HEK293 (cell line): ENCODE results near the gene DCLK1.
A peak's percentile ranks its signal among the peaks of the same experiment; 100 is the strongest.

Source experiments
- FEZF1 ChIP-seq: fragments of 450-650 bp; formaldehyde crosslinking; IDR thresholded peaks from 2 replicates; pipeline ENCODE4 v1.5.1; 2016; ENCODE audit warnings: missing biosample characterization, missing genetic modification characterization
- GFI1B ChIP-seq: fragments of 450-650 bp; formaldehyde crosslinking; IDR thresholded peaks from 2 replicates; pipeline ENCODE4 v1.5.1; 2016; ENCODE audit warnings: missing biosample characterization, missing genetic modification characterization
- HOXD13 ChIP-seq: sonication (generic); formaldehyde crosslinking; IDR thresholded peaks from 2 replicates; pipeline ENCODE4 v1.8.0; 2022; ENCODE audit warnings: missing genetic modification reagents, borderline replicate concordance
- KLF7 ChIP-seq: fragments of 450-650 bp; formaldehyde crosslinking; IDR thresholded peaks from 2 replicates; pipeline ENCODE4 v1.5.1; 2016; ENCODE audit warnings: missing biosample characterization, missing genetic modification characterization, borderline replicate concordance
- KLF9 ChIP-seq: fragments of 450-650 bp; formaldehyde crosslinking; IDR thresholded peaks from 2 replicates; pipeline ENCODE4 v1.5.1; 2016; ENCODE audit warnings: missing biosample characterization, missing genetic modification characterization, low read depth
- PRDM6 ChIP-seq: fragments of 450-650 bp; formaldehyde crosslinking; IDR thresholded peaks from 2 replicates; pipeline ENCODE4 v1.5.1; 2017; ENCODE audit warnings: missing biosample characterization, missing genetic modification characterization
- RBAK ChIP-seq: fragments of 450-650 bp; formaldehyde crosslinking; IDR thresholded peaks from 2 replicates; pipeline ENCODE4 v1.5.1; 2016; ENCODE audit warnings: missing biosample characterization, missing genetic modification characterization
- REPIN1 ChIP-seq: fragments of 450-650 bp; formaldehyde crosslinking; IDR thresholded peaks from 2 replicates; pipeline ENCODE4 v1.5.1; 2017; ENCODE audit warnings: missing biosample characterization, missing genetic modification characterization, low read depth
- SCRT2 ChIP-seq: fragments of 450-650 bp; formaldehyde crosslinking; IDR thresholded peaks from 2 replicates; pipeline ENCODE4 v1.5.1; 2016; ENCODE audit warnings: missing biosample characterization, missing genetic modification characterization
- YY1 ChIP-seq: fragments of 450-650 bp; formaldehyde crosslinking; IDR thresholded peaks from 2 replicates; pipeline ENCODE4 v1.5.1; 2018; ENCODE audit warnings: missing biosample characterization, missing genetic modification characterization
- ZBTB10 ChIP-seq: fragments of 450-650 bp; formaldehyde crosslinking; IDR thresholded peaks from 2 replicates; pipeline ENCODE4 v1.5.1; 2016; ENCODE audit warnings: missing biosample characterization, missing genetic modification characterization
- ZFHX2 ChIP-seq: fragments of 450-650 bp; formaldehyde crosslinking; conservative IDR thresholded peaks from 2 replicates; pipeline ENCODE4 v1.5.1; 2016; ENCODE audit warnings: missing biosample characterization, missing genetic modification characterization
- ZFP41 ChIP-seq: fragments of 450-650 bp; formaldehyde crosslinking; IDR thresholded peaks from 2 replicates; pipeline ENCODE4 v1.5.1; 2016; ENCODE audit warnings: missing biosample characterization, missing genetic modification characterization, borderline replicate concordance
- ZNF121 ChIP-seq: fragments of 450-650 bp; formaldehyde crosslinking; IDR thresholded peaks from 2 replicates; pipeline ENCODE4 v1.5.1; 2016; ENCODE audit warnings: missing biosample characterization, missing genetic modification characterization
- ZNF138 ChIP-seq: fragments of 450-650 bp; formaldehyde crosslinking; IDR thresholded peaks from 2 replicates; pipeline ENCODE4 v1.5.1; 2016; ENCODE audit warnings: missing biosample characterization, missing genetic modification characterization, borderline replicate concordance
- ZNF16 ChIP-seq: fragments of 450-650 bp; formaldehyde crosslinking; IDR thresholded peaks from 2 replicates; pipeline ENCODE4 v1.5.1; 2016; ENCODE audit warnings: low read depth, missing biosample characterization, missing genetic modification characterization
- ZNF184 ChIP-seq: fragments of 450-650 bp; IDR thresholded peaks from 2 replicates; pipeline ENCODE4 v1.5.1; 2018; ENCODE audit warnings: missing biosample characterization, mild to moderate bottlenecking, missing genetic modification characterization
- ZNF211 ChIP-seq: fragments of 450-650 bp; formaldehyde crosslinking; IDR thresholded peaks from 2 replicates; pipeline ENCODE4 v1.5.1; 2016; ENCODE audit warnings: low read depth, missing biosample characterization, missing genetic modification characterization
- ZNF248 ChIP-seq: fragments of 450-650 bp; formaldehyde crosslinking; IDR thresholded peaks from 2 replicates; pipeline ENCODE4 v1.5.1; 2017; ENCODE audit warnings: missing biosample characterization, missing genetic modification characterization
- ZNF37A ChIP-seq: fragments of 450-650 bp; IDR thresholded peaks from 2 replicates; pipeline ENCODE4 v1.5.1; 2018; ENCODE audit warnings: missing biosample characterization, missing genetic modification characterization
- ZNF426 ChIP-seq: fragments of 450-650 bp; formaldehyde crosslinking; IDR thresholded peaks from 2 replicates; pipeline ENCODE4 v1.5.1; 2017; ENCODE audit warnings: missing biosample characterization, missing genetic modification characterization, mild to moderate bottlenecking, inconsistent platforms, moderate library complexity
- ZNF561 ChIP-seq: fragments of 450-650 bp; IDR thresholded peaks from 2 replicates; pipeline ENCODE4 v1.5.1; 2018; ENCODE audit warnings: missing biosample characterization, missing genetic modification characterization, borderline replicate concordance
- ZNF571 ChIP-seq: fragments of 450-650 bp; formaldehyde crosslinking; IDR thresholded peaks from 2 replicates; pipeline ENCODE4 v1.5.0; 2017; ENCODE audit warnings: missing biosample characterization, missing genetic modification characterization
- ZNF639 ChIP-seq: fragments of 450-650 bp; formaldehyde crosslinking; IDR thresholded peaks from 2 replicates; pipeline ENCODE4 v1.5.1; 2016; ENCODE audit warnings: missing biosample characterization, missing genetic modification characterization
- ZNF654 ChIP-seq: fragments of 450-650 bp; formaldehyde crosslinking; IDR thresholded peaks from 2 replicates; pipeline ENCODE4 v1.5.1; 2016; ENCODE audit warnings: low read depth, missing biosample characterization, missing genetic modification characterization
- ZNF677 ChIP-seq: fragments of 450-650 bp; IDR thresholded peaks from 2 replicates; pipeline ENCODE4 v1.5.0; 2018; ENCODE audit warnings: missing biosample characterization, mild to moderate bottlenecking, missing genetic modification characterization, moderate library complexity
- ZNF792 ChIP-seq: fragments of 450-650 bp; formaldehyde crosslinking; IDR thresholded peaks from 2 replicates; pipeline ENCODE4 v1.5.1; 2016; ENCODE audit warnings: missing biosample characterization, missing genetic modification characterization
- ZSCAN16 ChIP-seq: fragments of 450-650 bp; formaldehyde crosslinking; IDR thresholded peaks from 2 replicates; pipeline ENCODE4 v1.5.1; 2016; ENCODE audit warnings: missing biosample characterization, missing genetic modification characterization
- TF ChIP-seq, protein P1 (sequence below): fragments of 450-650 bp; IDR thresholded peaks from 2 replicates; pipeline ENCODE4 v1.5.1; 2018; ENCODE audit warnings: missing biosample characterization, mild to moderate bottlenecking, missing genetic modification characterization
- TF ChIP-seq, protein P2 (sequence below): fragments of 450-650 bp; IDR thresholded peaks from 2 replicates; pipeline ENCODE4 v1.5.1; 2018; ENCODE audit warnings: missing biosample characterization, missing genetic modification characterization
- TF ChIP-seq, protein P3 (sequence below): fragments of 450-650 bp; formaldehyde crosslinking; IDR thresholded peaks from 2 replicates; pipeline ENCODE4 v1.5.1; 2017; ENCODE audit warnings: missing biosample characterization, missing genetic modification characterization

The DCLK1 gene

DNA sequence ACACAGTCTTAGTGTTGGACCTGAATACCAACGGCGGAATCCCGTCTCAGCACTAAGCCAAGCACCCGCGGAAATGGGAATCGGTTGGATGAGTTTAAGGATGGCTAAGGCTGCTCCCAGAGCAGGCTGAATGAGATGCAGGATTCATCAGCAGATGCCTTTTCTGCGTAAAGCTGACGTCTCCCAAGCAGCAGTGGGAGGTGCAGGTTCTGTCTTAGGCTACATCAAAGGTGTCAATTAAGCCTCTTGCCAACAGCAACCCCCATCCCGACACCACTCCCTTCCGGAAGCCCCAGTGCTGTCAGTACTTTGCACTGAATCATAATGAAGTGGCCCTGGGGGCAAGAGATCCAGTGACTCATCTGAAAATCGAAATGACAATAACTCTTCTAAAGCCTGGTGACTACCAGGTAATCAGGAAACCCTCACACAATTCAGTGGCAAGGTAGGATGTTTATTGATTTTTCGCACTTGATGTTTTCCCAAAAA, 275.6 kb downstream of the DCLK1 start (continued):
- TF ChIP-seq, protein P1, sequence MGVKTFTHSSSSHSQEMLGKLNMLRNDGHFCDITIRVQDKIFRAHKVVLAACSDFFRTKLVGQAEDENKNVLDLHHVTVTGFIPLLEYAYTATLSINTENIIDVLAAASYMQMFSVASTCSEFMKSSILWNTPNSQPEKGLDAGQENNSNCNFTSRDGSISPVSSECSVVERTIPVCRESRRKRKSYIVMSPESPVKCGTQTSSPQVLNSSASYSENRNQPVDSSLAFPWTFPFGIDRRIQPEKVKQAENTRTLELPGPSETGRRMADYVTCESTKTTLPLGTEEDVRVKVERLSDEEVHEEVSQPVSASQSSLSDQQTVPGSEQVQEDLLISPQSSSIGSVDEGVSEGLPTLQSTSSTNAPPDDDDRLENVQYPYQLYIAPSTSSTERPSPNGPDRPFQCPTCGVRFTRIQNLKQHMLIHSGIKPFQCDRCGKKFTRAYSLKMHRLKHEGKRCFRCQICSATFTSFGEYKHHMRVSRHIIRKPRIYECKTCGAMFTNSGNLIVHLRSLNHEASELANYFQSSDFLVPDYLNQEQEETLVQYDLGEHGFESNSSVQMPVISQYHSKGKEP (tag by site-specific recombination) = no peak
- TF ChIP-seq ZFHX2 = 0 out of 2 replicates have a peak, but pooled peaks have one; percentile 20
- TF ChIP-seq ZFP41 (tag by site-specific recombination) = no peak
- TF ChIP-seq ZBTB10 (tag by site-specific recombination) = no peak
- TF ChIP-seq, protein P2, sequence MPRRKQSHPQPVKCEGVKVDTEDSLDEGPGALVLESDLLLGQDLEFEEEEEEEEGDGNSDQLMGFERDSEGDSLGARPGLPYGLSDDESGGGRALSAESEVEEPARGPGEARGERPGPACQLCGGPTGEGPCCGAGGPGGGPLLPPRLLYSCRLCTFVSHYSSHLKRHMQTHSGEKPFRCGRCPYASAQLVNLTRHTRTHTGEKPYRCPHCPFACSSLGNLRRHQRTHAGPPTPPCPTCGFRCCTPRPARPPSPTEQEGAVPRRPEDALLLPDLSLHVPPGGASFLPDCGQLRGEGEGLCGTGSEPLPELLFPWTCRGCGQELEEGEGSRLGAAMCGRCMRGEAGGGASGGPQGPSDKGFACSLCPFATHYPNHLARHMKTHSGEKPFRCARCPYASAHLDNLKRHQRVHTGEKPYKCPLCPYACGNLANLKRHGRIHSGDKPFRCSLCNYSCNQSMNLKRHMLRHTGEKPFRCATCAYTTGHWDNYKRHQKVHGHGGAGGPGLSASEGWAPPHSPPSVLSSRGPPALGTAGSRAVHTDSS (tag by site-specific recombination) = no peak
- no peak for TF ChIP-seq HOXD13 (CRISPR knock-in tag)
- TF ChIP-seq KLF7 (tag by site-specific recombination) = no peak
- TF ChIP-seq ZNF571 (tag by site-specific recombination) = no peak
- no peak for TF ChIP-seq GFI1B (tag by site-specific recombination)
- no peak for TF ChIP-seq ZNF677 (tag by site-specific recombination)
- no peak for TF ChIP-seq RBAK (tag by site-specific recombination)
- no peak for TF ChIP-seq FEZF1 (tag by site-specific recombination)
- no peak for TF ChIP-seq ZNF37A (tag by site-specific recombination)
- TF ChIP-seq ZNF184 (tag by site-specific recombination) = peak; percentile 87; the same call in 1 of the 2 replicates
- TF ChIP-seq ZNF561 = no peak
- no peak for TF ChIP-seq ZNF138 (tag by site-specific recombination)
- no peak for TF ChIP-seq ZNF426
- no peak for TF ChIP-seq ZNF211 (tag by site-specific recombination)
- TF ChIP-seq ZNF792 (tag by site-specific recombination) = no peak
- TF ChIP-seq ZNF248 (tag by site-specific recombination) = no peak
- TF ChIP-seq, protein P3, sequence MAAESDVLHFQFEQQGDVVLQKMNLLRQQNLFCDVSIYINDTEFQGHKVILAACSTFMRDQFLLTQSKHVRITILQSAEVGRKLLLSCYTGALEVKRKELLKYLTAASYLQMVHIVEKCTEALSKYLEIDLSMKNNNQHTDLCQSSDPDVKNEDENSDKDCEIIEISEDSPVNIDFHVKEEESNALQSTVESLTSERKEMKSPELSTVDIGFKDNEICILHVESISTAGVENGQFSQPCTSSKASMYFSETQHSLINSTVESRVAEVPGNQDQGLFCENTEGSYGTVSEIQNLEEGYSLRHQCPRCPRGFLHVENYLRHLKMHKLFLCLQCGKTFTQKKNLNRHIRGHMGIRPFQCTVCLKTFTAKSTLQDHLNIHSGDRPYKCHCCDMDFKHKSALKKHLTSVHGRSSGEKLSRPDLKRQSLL (tag by site-specific recombination) = no peak
- TF ChIP-seq KLF9 (tag by site-specific recombination) = no peak
- no peak for TF ChIP-seq ZNF16 (tag by site-specific recombination)
- no peak for TF ChIP-seq ZNF654 (tag by site-specific recombination)
- TF ChIP-seq SCRT2 = no peak
- no peak for TF ChIP-seq ZNF639 (tag by site-specific recombination)
- no peak for TF ChIP-seq YY1
- no peak for TF ChIP-seq ZNF121 (tag by site-specific recombination)
- TF ChIP-seq REPIN1 = no peak
- no peak for TF ChIP-seq PRDM6
- TF ChIP-seq ZSCAN16 (tag by site-specific recombination) = no peak
